ENCODE results near the gene ICA1.

ICA1 gene

GRCh38 chr7:8228068-8228467, 33.9 kb downstream of the ICA1 start:
- DNase-seq (ENCODE audit: low read depth in 1 of 2, low spot score in 1 of 2) = no peak

- no peak for DNase-seq (ENCODE audit: low read depth in 1 of 2, low spot score in 1 of 2)
Measured at GRCh38 chr7:8227261-8227660, 34.7 kb downstream of the ICA1 start.

DNA sequence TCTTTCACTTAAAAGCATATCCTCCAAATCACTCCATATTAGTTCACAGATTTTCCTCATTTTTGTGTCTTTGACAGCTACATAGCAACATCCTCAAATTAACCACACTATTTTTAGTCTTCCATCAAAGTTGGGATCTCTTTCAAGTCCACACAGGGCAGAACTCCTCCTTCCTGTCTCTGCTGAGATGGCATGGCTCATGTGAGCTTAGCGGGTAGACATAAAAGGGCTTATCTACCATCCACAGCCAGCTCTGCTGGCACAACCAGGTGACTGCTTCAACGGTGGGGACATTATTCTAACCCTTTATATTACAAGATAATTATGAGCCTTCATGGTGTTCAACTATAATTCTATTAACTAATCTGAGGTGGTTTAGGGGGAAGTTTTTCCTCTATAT, 35.5 kb downstream of the ICA1 start:
- DNase-seq (ENCODE audit: low read depth in 1 of 2, low spot score in 1 of 2) = no peak

DNA sequence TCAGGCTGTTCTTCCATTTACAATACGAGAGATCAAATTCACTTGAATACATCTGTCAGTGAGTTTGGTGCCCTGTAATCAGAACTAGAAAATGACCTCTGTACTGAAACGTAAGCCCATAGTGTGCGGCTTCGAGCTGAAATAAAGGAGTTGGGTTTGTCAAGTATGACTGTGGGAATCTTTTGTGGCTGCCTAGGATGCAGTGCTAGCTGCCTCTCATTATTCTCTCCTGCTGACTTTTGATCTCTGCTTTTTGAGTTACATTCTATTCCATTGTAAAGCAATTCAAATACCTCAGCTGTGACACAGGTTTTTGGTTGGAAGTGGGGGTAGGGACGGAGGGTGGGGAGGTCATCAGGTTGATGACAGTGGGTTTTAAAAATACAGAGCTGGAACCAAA, 40.4 kb downstream of the ICA1 start:
- no peak for DNase-seq (ENCODE audit: low read depth in 1 of 2, low spot score in 1 of 2)

GRCh38 chr7:8221101-8221495, 40.9 kb downstream of the ICA1 start:
- DNase-seq (ENCODE audit: low read depth in 1 of 2, low spot score in 1 of 2) = no peak

DNA sequence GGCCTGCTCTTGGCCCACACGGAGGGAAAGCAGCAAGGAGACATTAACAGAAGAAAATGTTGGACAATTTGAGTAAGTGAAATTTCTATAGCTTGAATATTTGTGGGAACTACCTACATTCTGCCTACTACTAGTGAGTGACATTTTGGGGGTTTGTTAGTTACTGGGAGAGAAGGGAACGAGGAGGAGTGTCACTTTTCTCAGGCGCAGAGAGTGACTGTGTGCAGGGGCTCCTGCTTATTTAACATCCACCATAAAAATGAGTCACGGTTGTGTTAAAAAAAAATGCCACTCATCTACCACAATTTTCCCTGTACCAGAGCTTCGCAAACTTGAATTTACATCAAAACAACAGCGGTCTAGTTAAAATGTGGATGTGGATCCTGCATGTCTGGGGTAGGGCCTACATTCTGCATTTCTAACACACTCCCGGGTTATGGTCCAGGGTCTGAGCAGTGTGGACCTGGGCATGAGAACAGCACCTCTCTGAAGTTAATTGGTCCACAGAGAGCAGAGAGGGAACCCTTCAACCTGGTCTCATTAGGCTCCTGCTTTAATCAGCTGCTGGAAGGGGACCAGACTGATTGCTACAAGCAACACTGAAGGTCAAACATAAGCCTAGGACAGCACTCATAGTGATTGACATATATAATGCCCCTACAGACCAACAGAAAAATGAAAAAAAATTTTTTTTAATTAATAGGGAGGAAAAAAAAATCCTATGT, 41.4 kb downstream of the ICA1 start:
- DNase-seq (ENCODE audit: low read depth in 1 of 2, low spot score in 1 of 2) = no peak

- DNase-seq (ENCODE audit: low read depth in 1 of 2, low spot score in 1 of 2) = peak in 1 of 2 donors; percentile 56
Measured at GRCh38 chr7:8217200-8218068, 44.5 kb downstream of the ICA1 start.

GRCh38 chr7:8216334-8216690, 45.7 kb downstream of the ICA1 start:
- DNase-seq (ENCODE audit: low read depth in 1 of 2, low spot score in 1 of 2) = no peak

DNA sequence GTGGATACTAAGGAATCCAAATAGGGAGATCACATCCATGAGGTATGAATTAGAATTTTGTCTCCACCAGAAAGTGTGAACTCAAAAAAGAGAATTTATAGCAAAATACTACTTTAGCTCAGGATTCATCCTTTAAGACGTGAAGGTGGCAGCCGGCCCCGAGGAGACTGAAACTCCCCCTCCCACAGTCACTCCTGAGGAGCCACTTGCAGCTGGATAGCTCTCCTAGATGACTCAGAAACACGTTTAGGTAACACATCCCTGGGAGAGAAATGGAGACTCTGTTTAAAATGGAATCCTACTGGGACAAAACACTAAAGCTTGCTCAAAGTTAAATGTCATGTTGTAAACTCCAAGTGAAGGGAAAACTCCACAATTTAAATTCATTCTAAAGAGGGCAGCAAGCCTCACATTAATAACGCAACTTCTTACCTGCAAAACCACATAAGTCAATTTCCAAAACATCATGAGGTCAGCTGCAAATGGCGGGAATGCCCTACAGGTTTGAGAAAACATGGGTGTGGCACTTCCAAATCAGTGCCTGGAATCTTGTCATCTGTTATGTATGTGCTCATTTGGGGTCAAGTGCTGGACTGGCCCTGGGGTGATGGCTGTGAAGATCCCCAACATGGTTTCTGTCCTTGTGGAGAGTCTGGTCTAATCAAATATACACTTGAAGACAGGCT, 46.2 kb downstream of the ICA1 start:
- no peak for DNase-seq (ENCODE audit: low read depth in 1 of 2, low spot score in 1 of 2)

DNA sequence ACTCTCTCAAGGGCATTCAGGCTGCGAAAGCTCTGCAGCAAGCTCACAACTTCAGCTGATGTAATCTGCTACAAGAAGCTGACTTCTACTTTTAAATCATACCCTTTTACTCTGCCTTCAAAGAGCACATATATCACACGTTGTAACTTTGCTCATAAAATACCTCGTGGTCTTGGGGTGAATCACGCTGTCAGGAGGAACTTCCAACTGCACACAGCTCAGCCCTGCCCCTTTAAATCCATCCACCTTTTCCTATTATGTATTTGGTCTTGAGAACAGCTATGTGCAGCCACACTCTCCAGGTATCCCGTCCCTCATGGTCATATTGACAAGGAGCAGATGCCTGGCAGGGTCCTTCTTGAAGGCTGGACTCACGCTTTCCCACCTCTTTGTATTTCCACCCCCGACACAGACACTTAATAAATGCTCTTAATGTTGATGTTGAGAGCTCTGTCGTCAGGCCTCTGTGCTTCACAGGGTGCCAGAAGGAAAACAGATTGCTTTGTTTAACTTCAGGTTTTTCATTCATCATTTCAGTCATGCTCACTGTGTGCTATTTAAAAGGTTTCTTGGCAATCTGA, 47.6 kb downstream of the ICA1 start:
- no peak for DNase-seq (ENCODE audit: low read depth in 1 of 2, low spot score in 1 of 2)

DNA sequence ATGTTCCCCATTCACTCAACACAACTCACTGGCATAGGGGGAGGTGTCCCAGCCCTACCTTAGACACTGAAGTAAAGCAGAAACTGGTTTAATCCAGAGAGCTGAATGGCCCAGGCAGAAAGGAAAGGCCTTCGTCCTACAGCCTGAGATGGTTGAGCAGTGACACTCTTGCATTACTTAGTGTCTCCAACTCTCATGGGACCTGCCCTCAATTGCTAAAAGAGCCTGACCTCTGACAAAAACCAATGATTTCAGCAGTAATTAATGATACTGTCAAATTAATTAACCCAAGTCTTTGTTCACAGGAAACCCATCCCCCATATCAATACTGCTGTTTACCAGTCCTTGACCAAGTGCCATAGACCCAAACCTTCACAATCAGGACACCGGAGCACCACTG, 48.6 kb downstream of the ICA1 start:
- no peak for DNase-seq (ENCODE audit: low read depth in 1 of 2, low spot score in 1 of 2)

DNA sequence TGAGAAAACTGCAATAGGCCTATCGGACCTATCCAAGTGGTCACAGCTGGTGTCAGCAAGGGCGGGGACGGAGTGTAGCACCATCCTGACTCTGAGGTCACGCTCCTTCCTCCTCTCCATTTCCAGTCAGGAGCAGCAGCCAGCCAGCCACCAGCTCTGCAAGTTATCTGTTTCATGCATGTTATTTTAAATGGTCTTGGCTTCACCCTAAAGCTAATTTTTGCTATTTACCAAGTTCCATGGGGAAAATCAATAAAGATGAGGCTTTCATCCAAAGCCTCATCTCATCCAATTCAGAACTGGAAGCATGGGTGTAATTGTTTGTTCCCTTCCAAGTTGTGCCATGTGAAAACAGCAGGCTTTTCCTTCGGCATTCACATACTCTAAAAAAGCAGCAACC, 49.3 kb downstream of the ICA1 start:
- no peak for DNase-seq (ENCODE audit: low read depth in 1 of 2, low spot score in 1 of 2)

- no peak for DNase-seq (ENCODE audit: low read depth in 1 of 2, low spot score in 1 of 2)
Measured at GRCh38 chr7:8211725-8212096, 50.3 kb downstream of the ICA1 start.

DNA sequence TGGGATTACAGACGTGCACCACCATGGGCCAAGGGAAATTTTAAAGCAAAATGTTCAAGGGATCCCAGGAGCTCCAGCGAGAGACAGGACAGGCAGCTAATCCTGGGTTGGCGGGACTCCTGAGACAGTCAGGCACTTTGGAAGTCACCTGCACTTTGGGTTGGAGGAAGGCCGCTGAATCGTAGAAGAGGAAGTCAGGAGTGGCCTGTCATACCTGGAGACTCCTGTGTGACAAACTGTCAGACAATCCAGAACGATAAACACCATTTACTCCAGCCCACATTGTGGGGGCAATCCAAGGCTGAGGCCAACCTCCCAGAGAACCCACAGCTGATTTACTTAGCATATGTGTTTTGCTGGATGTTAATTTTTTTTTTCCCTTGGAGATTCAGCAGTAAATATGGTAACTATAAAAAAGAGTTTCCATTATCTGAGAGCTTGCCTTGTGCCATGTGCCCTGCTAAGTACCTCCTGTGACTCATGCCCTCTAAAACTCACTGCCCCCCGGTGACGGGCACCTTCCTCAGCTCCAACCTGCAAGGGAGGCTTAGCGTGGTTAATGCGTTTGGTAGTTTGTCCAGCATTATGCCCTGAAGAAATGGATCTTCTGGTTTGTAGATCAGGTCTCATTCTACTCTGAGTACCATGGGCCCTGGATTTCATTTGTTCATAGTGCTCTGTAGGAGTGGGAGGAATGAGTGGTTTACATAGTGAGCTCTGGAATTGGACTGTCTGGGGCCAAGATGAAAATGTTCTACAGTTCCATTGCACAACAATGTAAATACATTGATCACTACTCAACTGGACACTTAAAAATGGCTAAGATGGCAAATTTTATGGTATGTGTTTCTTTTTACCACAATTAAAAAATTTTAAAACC, 50.9 kb downstream of the ICA1 start:
- no peak for DNase-seq (ENCODE audit: low read depth in 1 of 2, low spot score in 1 of 2)

DNA sequence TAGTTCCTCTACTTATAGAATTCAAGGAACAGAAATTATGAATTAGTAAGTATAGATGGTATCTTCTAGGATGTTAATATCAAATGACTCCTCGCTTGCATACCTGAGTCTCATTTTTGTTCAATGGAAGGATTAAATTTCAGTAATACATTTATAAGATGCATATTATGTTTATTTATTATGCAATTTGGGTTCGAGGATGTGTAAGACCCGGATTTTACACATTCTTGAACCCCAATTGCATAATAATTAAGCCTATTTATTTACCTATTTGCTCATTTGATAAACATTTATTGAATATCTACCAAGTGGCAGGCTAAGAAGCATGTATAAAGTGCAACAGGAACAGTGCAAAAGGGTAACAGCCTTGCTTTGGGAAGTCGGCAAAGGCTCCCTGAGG, 52.6 kb downstream of the ICA1 start:
- no peak for DNase-seq (ENCODE audit: low read depth in 1 of 2, low spot score in 1 of 2)

GRCh38 chr7:8208816-8209215, 53.2 kb downstream of the ICA1 start:
- DNase-seq (ENCODE audit: low read depth in 1 of 2, low spot score in 1 of 2) = no peak

DNA sequence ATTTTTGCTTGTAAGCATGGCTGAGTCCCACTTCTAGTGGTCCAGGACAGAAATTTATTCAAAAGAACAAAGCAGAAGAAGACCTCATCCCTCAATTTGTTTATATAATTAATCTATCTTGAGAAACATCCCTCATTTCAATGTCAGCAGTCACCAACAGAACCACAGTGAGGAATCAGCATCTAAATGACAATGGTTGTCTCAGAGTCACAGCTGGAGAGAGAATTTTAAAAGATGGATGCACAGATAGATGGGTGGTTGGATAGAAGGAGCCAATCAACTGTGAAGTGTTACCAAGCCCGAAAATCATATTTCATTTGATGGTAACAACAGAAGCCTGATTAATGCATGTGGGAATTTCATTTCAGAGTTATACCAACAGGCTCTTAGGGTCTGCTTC, 55.0 kb downstream of the ICA1 start:
- DNase-seq (ENCODE audit: low read depth in 1 of 2, low spot score in 1 of 2) = no peak

DNA sequence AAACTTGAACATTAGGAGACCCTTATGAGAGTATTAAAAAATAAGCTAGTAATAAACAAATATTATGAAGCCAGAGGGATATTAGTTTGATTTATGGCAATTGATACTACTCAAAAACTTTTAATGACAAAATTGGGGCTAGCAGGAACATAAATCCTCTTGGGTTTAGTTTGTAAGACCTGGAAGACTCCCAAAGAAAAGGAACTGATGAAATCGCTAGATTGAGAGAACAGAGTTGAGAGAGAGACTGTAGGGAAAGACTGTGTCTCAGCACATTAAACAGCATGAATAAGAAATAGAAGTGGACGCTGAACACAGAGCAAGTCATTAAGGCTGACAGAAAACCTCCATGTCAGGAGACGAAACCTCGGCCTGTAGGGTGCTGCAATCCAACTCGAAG, 56.4 kb downstream of the ICA1 start:
- DNase-seq (ENCODE audit: low read depth in 1 of 2, low spot score in 1 of 2) = no peak

DNA sequence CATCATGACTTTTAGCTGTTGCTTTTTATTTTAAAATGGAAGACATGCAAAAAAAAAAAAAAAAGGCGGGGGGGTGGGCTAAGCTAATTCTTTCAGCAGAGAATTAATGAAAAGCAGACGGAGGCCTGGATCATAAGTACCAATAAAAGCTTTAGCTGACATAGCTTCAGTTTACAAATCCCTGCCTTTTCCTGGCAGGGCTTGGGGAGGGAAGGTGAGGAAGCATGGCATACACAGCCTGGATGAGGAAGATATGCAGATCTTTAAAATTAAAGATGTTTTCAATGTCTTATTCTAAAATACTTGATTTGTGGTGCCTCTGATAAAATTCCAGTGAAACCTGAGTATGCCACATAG, 57.0 kb downstream of the ICA1 start:
- DNase-seq (ENCODE audit: low read depth in 1 of 2, low spot score in 1 of 2) = no peak

GRCh38 chr7:8204339-8205030, 57.5 kb downstream of the ICA1 start:
- no peak for DNase-seq (ENCODE audit: low read depth in 1 of 2, low spot score in 1 of 2)

All from activated CD4-positive, alpha-beta T cell treated with anti-CD3 and anti-CD28 coated beads, Interleukin-2, amount 50 U/mL, for 24 hours (primary cell).